Spleen (tissue), 7 donors: ENCODE results near the gene PKHD1.

Experiments used
- POLR2A ChIP-seq, 3 donors: fragments of 450-650 bp; IDR thresholded peaks; one replicate each; pipeline ENCODE4 v1.5.1; 2017; ENCODE audit warnings: antibody characterized with exemption in 3 of 3, mild to moderate bottlenecking in 1 of 3
- POLR2AphosphoS5 ChIP-seq, 3 donors: sonication (generic); formaldehyde crosslinking; IDR thresholded peaks; one replicate each; pipeline ENCODE4 v1.5.1; 2017; ENCODE audit warnings: antibody characterized with exemption in 3 of 3
- TF ChIP-seq, protein P1 (sequence below), 11 experiments: fragments of 200-600 bp in 7 of 11; fragments of 450-650 bp in 4 of 11; sonication (generic) in 4 of 11; IDR thresholded peaks in 8 of 11; conservative IDR thresholded peaks in 3 of 11; 1 replicate in 7 of 11; 2 replicates in 4 of 11; pipeline versions ENCODE4 v1.4.0 to v1.8.0; 2016 to 2021; ENCODE audit warnings: antibody characterized with exemption in 11 of 11, inconsistent platforms in 4 of 11, mild to moderate bottlenecking in 1 of 11
- donor health status: DM: no; HTN: no; CAD: no; lungs with moderate emphysema.
- donor health status: DM: no; HTN: no; CAD: no.
- donor health status: DM: no; HTN: no; CAD: no.

- TF ChIP-seq, protein P1, sequence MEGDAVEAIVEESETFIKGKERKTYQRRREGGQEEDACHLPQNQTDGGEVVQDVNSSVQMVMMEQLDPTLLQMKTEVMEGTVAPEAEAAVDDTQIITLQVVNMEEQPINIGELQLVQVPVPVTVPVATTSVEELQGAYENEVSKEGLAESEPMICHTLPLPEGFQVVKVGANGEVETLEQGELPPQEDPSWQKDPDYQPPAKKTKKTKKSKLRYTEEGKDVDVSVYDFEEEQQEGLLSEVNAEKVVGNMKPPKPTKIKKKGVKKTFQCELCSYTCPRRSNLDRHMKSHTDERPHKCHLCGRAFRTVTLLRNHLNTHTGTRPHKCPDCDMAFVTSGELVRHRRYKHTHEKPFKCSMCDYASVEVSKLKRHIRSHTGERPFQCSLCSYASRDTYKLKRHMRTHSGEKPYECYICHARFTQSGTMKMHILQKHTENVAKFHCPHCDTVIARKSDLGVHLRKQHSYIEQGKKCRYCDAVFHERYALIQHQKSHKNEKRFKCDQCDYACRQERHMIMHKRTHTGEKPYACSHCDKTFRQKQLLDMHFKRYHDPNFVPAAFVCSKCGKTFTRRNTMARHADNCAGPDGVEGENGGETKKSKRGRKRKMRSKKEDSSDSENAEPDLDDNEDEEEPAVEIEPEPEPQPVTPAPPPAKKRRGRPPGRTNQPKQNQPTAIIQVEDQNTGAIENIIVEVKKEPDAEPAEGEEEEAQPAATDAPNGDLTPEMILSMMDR (IDR thresholded peaks at IDR 0.05 in 8 of 11, conservative IDR thresholded peaks at IDR 0.05 in 3 of 11) = no peak
- no peak for TF ChIP-seq POLR2A (IDR thresholded peaks at IDR 0.05)
- no peak for TF ChIP-seq POLR2AphosphoS5 (IDR thresholded peaks at IDR 0.05)
These were observed 41.9 kb downstream of the PKHD1 start for GRCh38 chr6:52045481-52045880.
